HEK293 (cell line): ENCODE measurements around the gene CHSY1.
A peak's percentile ranks its signal among the peaks of the same experiment; 100 is the strongest.

ENCODE experiments used
- FEZF1 ChIP-seq: fragments of 450-650 bp; formaldehyde crosslinking; IDR thresholded peaks from 2 replicates; pipeline ENCODE4 v1.5.1; 2016; ENCODE audit warnings: missing biosample characterization, missing genetic modification characterization
- SALL2 ChIP-seq: fragments of 450-650 bp; formaldehyde crosslinking; IDR thresholded peaks from 2 replicates; pipeline ENCODE4 v1.5.0; 2017; ENCODE audit warnings: missing biosample characterization, mild to moderate bottlenecking, missing genetic modification characterization, borderline replicate concordance
- SCRT2 ChIP-seq: fragments of 450-650 bp; formaldehyde crosslinking; IDR thresholded peaks from 2 replicates; pipeline ENCODE4 v1.5.1; 2016; ENCODE audit warnings: missing biosample characterization, missing genetic modification characterization
- ZBTB7A ChIP-seq: fragments of 450-650 bp; formaldehyde crosslinking; IDR thresholded peaks from 2 replicates; pipeline ENCODE4 v1.5.1; 2016; ENCODE audit warnings: low read depth, missing biosample characterization, missing genetic modification characterization
- ZFP69B ChIP-seq: fragments of 450-650 bp; formaldehyde crosslinking; IDR thresholded peaks from 2 replicates; pipeline ENCODE4 v1.5.1; 2016; ENCODE audit warnings: missing biosample characterization, missing genetic modification characterization
- ZNF138 ChIP-seq: fragments of 450-650 bp; formaldehyde crosslinking; IDR thresholded peaks from 2 replicates; pipeline ENCODE4 v1.5.1; 2016; ENCODE audit warnings: missing biosample characterization, missing genetic modification characterization, borderline replicate concordance
- ZNF16 ChIP-seq: fragments of 450-650 bp; formaldehyde crosslinking; IDR thresholded peaks from 2 replicates; pipeline ENCODE4 v1.5.1; 2016; ENCODE audit warnings: low read depth, missing biosample characterization, missing genetic modification characterization
- ZNF19 ChIP-seq: fragments of 450-650 bp; formaldehyde crosslinking; IDR thresholded peaks from 2 replicates; pipeline ENCODE4; 2016; ENCODE audit warnings: missing biosample characterization, missing genetic modification characterization, low read depth
- ZNF2 ChIP-seq: fragments of 450-650 bp; formaldehyde crosslinking; IDR thresholded peaks from 2 replicates; pipeline ENCODE4 v1.5.1; 2016; ENCODE audit warnings: missing biosample characterization, missing genetic modification characterization
- ZNF292 ChIP-seq: fragments of 450-650 bp; formaldehyde crosslinking; IDR thresholded peaks from 2 replicates; pipeline ENCODE4 v1.5.1; 2016; ENCODE audit warnings: low read depth, missing biosample characterization, missing genetic modification characterization, borderline replicate concordance
- ZNF311 ChIP-seq: fragments of 450-650 bp; formaldehyde crosslinking; IDR thresholded peaks from 2 replicates; pipeline ENCODE4 v1.5.1; 2017; ENCODE audit warnings: missing biosample characterization, missing genetic modification characterization, borderline replicate concordance
- ZNF366 ChIP-seq: fragments of 450-650 bp; formaldehyde crosslinking; conservative IDR thresholded peaks from 2 replicates; pipeline ENCODE4 v1.5.1; 2016; ENCODE audit warnings: missing biosample characterization, missing genetic modification characterization
- ZNF37A ChIP-seq: fragments of 450-650 bp; IDR thresholded peaks from 2 replicates; pipeline ENCODE4 v1.5.1; 2018; ENCODE audit warnings: missing biosample characterization, missing genetic modification characterization
- ZNF426 ChIP-seq: fragments of 450-650 bp; formaldehyde crosslinking; IDR thresholded peaks from 2 replicates; pipeline ENCODE4 v1.5.1; 2017; ENCODE audit warnings: missing biosample characterization, missing genetic modification characterization, mild to moderate bottlenecking, inconsistent platforms, moderate library complexity
- ZNF48 ChIP-seq: fragments of 450-650 bp; formaldehyde crosslinking; IDR thresholded peaks from 2 replicates; pipeline ENCODE4 v1.5.1; 2016; ENCODE audit warnings: missing biosample characterization, missing genetic modification characterization
- ZNF514 ChIP-seq: fragments of 450-650 bp; formaldehyde crosslinking; IDR thresholded peaks from 2 replicates; pipeline ENCODE4 v1.5.1; 2016; ENCODE audit warnings: missing biosample characterization, missing genetic modification characterization
- ZNF529 ChIP-seq: fragments of 450-650 bp; formaldehyde crosslinking; IDR thresholded peaks from 2 replicates; pipeline ENCODE4 v1.5.1; 2017; ENCODE audit warnings: missing genetic modification characterization, missing biosample characterization; ENCODE audit not compliant: insufficient replicate concordance
- ZNF530 ChIP-seq: fragments of 450-650 bp; formaldehyde crosslinking; IDR thresholded peaks from 2 replicates; pipeline ENCODE4 v1.5.1; 2016; ENCODE audit warnings: low read depth, missing biosample characterization, missing genetic modification characterization
- ZNF558 ChIP-seq: fragments of 450-650 bp; formaldehyde crosslinking; IDR thresholded peaks from 2 replicates; pipeline ENCODE4 v1.5.1; 2016; ENCODE audit warnings: missing biosample characterization, missing genetic modification characterization
- ZNF585B ChIP-seq: fragments of 450-650 bp; formaldehyde crosslinking; IDR thresholded peaks from 2 replicates; pipeline ENCODE4 v1.5.1; 2016; ENCODE audit warnings: missing biosample characterization, missing genetic modification characterization
- ZNF610 ChIP-seq: fragments of 450-650 bp; formaldehyde crosslinking; IDR thresholded peaks from 2 replicates; pipeline ENCODE4 v1.5.1; 2016; ENCODE audit warnings: missing biosample characterization, missing genetic modification characterization, borderline replicate concordance
- ZNF670 ChIP-seq: fragments of 450-650 bp; formaldehyde crosslinking; IDR thresholded peaks from 2 replicates; pipeline ENCODE4 v1.5.1; 2016; ENCODE audit warnings: missing biosample characterization, missing genetic modification characterization, low read depth
- ZNF701 ChIP-seq: fragments of 450-650 bp; formaldehyde crosslinking; IDR thresholded peaks from 2 replicates; pipeline ENCODE4 v1.5.1; 2016; ENCODE audit warnings: missing biosample characterization, missing genetic modification characterization
- ZNF843 ChIP-seq: fragments of 450-650 bp; formaldehyde crosslinking; IDR thresholded peaks from 2 replicates; pipeline ENCODE4 v1.5.1; 2016; ENCODE audit warnings: missing biosample characterization, missing genetic modification characterization
- ZSCAN23 ChIP-seq: fragments of 450-650 bp; formaldehyde crosslinking; IDR thresholded peaks from 2 replicates; pipeline ENCODE4 v1.5.1; 2016; ENCODE audit warnings: missing biosample characterization, missing genetic modification characterization
- ZXDB ChIP-seq: fragments of 450-650 bp; formaldehyde crosslinking; IDR thresholded peaks from 2 replicates; pipeline ENCODE4 v1.5.1; 2016; ENCODE audit warnings: missing biosample characterization, missing genetic modification characterization
- TF ChIP-seq, protein P1 (sequence below): fragments of 450-650 bp; formaldehyde crosslinking; IDR thresholded peaks from 2 replicates; pipeline ENCODE4 v1.5.1; 2016; ENCODE audit warnings: missing biosample characterization, missing genetic modification characterization
- TF ChIP-seq, protein P2 (sequence below): fragments of 450-650 bp; formaldehyde crosslinking; conservative IDR thresholded peaks from 2 replicates; pipeline ENCODE4 v1.5.1; 2016; ENCODE audit warnings: low read depth, missing biosample characterization, missing genetic modification characterization
- TF ChIP-seq, protein P3 (sequence below): fragments of 450-650 bp; formaldehyde crosslinking; IDR thresholded peaks from 2 replicates; pipeline ENCODE4 v1.5.1; 2016; ENCODE audit warnings: missing biosample characterization, missing genetic modification characterization
- TF ChIP-seq, protein P4 (sequence below): fragments of 450-650 bp; formaldehyde crosslinking; IDR thresholded peaks from 2 replicates; pipeline ENCODE4 v1.5.1; 2016; ENCODE audit warnings: missing biosample characterization, missing genetic modification characterization
- TF ChIP-seq, protein P5 (sequence below): fragments of 450-650 bp; formaldehyde crosslinking; IDR thresholded peaks from 2 replicates; pipeline ENCODE4 v1.5.1; 2016; ENCODE audit warnings: missing biosample characterization, missing genetic modification characterization

CHSY1 gene

DNA sequence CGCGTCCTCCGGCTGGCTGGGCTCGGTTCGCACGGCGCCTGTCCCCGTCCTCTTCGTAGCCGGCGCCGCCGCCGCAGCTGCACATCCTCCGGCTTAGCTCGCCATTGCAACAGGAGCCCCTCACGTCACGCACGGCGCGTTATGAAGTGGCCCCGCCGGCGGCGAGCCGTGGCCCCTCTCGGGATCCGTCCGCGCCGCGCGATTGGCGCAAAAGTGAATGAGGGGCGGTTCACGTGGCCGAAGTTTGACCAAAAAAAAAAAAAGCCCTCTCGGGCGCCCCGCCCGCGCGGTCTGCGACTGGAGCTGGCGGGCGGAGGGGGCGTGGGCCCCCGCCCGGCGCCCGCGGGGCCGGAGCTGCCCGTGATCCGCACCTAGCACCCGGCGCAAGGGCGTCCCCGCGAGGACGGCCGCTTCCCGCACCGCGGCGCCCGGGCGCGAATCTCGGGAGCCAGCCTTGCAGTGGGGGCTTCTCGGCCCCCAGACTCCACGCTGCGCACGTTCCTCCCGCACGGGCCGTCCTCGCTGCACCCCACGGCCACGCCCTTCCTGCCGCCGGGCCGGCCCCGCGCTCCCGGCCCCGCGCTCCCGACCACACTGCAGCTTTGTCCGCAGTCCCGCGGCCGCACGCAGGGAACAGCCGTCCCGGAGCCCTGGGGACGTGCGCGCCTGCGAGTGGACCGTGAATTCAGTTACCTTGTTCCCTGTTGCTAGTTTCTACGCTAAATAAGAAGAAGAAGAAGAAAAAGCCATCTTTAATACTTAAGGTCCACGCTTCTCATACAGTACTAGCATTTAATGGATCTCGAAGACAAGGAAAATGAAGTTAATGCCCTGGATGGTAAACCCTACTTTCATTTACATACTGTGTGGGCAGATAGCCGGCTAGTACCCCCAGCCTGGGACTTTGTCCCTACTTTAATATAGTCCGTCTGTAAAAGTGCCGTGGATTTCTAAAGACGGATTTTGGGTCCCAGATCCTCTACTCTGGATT lies at the start of gene CHSY1 (continued):
- TF ChIP-seq ZXDB (peak; percentile 67), ZNF529 (no peak), ZSCAN23 (no peak), ZNF2 (tag by site-specific recombination) (no peak), ZNF558 (tag by site-specific recombination) (no peak), ZNF37A (tag by site-specific recombination) (no peak), FEZF1 (no peak; the same call in 1 of the 2 replicates), ZNF701 (tag by site-specific recombination) (no peak), ZNF530 (no peak), ZNF16 (tag by site-specific recombination) (no peak), ZNF610 (tag by site-specific recombination) (0 out of 2 replicates have a peak, but pooled peaks have one; percentile 17), ZNF19 (tag by site-specific recombination) (no peak), ZNF311 (tag by site-specific recombination) (no peak), ZNF585B (tag by site-specific recombination) (no peak), ZNF292 (tag by site-specific recombination) (no peak), ZNF138 (tag by site-specific recombination) (no peak), ZNF366 (no peak), SALL2 (tag by site-specific recombination) (no peak), ZNF514 (tag by site-specific recombination) (no peak), ZNF426 (tag by site-specific recombination) (no peak), ZNF670 (tag by site-specific recombination) (no peak), ZNF843 (no peak), ZBTB7A (tag by site-specific recombination) (no peak), SCRT2 (peak; percentile 84), ZFP69B (tag by site-specific recombination) (peak; percentile 59; the same call in 1 of the 2 replicates), ZNF48 (tag by site-specific recombination) (no peak)
- TF ChIP-seq, protein P1, sequence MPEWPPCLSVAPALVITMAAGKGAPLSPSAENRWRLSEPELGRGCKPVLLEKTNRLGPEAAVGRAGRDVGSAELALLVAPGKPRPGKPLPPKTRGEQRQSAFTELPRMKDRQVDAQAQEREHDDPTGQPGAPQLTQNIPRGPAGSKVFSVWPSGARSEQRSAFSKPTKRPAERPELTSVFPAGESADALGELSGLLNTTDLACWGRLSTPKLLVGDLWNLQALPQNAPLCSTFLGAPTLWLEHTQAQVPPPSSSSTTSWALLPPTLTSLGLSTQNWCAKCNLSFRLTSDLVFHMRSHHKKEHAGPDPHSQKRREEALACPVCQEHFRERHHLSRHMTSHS (tag by site-specific recombination), result no peak
- TF ChIP-seq, protein P2, sequence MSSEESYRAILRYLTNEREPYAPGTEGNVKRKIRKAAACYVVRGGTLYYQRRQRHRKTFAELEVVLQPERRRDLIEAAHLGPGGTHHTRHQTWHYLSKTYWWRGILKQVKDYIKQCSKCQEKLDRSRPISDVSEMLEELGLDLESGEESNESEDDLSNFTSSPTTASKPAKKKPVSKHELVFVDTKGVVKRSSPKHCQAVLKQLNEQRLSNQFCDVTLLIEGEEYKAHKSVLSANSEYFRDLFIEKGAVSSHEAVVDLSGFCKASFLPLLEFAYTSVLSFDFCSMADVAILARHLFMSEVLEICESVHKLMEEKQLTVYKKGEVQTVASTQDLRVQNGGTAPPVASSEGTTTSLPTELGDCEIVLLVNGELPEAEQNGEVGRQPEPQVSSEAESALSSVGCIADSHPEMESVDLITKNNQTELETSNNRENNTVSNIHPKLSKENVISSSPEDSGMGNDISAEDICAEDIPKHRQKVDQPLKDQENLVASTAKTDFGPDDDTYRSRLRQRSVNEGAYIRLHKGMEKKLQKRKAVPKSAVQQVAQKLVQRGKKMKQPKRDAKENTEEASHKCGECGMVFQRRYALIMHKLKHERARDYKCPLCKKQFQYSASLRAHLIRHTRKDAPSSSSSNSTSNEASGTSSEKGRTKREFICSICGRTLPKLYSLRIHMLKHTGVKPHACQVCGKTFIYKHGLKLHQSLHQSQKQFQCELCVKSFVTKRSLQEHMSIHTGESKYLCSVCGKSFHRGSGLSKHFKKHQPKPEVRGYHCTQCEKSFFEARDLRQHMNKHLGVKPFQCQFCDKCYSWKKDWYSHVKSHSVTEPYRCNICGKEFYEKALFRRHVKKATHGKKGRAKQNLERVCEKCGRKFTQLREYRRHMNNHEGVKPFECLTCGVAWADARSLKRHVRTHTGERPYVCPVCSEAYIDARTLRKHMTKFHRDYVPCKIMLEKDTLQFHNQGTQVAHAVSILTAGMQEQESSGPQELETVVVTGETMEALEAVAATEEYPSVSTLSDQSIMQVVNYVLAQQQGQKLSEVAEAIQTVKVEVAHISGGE, result peak; percentile 53; the same call in 1 of the 2 replicates
- TF ChIP-seq, protein P3, sequence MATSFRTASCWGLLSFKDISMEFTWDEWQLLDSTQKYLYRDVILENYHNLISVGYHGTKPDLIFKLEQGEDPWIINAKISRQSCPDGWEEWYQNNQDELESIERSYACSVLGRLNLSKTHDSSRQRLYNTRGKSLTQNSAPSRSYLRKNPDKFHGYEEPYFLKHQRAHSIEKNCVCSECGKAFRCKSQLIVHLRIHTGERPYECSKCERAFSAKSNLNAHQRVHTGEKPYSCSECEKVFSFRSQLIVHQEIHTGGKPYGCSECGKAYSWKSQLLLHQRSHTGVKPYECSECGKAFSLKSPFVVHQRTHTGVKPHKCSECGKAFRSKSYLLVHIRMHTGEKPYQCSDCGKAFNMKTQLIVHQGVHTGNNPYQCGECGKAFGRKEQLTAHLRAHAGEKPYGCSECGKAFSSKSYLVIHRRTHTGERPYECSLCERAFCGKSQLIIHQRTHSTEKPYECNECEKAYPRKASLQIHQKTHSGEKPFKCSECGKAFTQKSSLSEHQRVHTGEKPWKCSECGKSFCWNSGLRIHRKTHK (tag by site-specific recombination), result no peak
- TF ChIP-seq, protein P4, sequence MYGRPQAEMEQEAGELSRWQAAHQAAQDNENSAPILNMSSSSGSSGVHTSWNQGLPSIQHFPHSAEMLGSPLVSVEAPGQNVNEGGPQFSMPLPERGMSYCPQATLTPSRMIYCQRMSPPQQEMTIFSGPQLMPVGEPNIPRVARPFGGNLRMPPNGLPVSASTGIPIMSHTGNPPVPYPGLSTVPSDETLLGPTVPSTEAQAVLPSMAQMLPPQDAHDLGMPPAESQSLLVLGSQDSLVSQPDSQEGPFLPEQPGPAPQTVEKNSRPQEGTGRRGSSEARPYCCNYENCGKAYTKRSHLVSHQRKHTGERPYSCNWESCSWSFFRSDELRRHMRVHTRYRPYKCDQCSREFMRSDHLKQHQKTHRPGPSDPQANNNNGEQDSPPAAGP (tag by site-specific recombination), result peak; percentile 58; the same call in 1 of the 2 replicates
- TF ChIP-seq, protein P5, sequence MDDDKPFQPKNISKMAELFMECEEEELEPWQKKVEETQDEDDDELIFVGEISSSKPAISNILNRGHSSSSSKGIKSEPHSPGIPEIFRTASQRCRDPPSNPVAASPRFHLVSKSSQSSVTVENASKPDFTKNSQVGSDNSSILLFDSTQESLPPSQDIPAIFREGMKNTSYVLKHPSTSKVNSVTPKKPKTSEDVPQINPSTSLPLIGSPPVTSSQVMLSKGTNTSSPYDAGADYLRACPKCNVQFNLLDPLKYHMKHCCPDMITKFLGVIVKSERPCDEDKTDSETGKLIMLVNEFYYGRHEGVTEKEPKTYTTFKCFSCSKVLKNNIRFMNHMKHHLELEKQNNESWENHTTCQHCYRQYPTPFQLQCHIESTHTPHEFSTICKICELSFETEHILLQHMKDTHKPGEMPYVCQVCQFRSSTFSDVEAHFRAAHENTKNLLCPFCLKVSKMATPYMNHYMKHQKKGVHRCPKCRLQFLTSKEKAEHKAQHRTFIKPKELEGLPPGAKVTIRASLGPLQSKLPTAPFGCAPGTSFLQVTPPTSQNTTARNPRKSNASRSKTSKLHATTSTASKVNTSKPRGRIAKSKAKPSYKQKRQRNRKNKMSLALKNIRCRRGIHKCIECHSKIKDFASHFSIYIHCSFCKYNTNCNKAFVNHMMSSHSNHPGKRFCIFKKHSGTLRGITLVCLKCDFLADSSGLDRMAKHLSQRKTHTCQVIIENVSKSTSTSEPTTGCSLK (tag by site-specific recombination), result no peak
